Medulla oblongata (tissue), 1 donor: Measurements from ENCODE around the gene INTS1.
A peak's percentile ranks its signal among the peaks of the same experiment; 100 is the strongest.

Source experiments
- DNase-seq: peaks from one replicate; pipeline ENCODE4 v3.0.0-alpha.2; 2015; ENCODE audit errors: extremely low spot score

The INTS1 gene

DNA sequence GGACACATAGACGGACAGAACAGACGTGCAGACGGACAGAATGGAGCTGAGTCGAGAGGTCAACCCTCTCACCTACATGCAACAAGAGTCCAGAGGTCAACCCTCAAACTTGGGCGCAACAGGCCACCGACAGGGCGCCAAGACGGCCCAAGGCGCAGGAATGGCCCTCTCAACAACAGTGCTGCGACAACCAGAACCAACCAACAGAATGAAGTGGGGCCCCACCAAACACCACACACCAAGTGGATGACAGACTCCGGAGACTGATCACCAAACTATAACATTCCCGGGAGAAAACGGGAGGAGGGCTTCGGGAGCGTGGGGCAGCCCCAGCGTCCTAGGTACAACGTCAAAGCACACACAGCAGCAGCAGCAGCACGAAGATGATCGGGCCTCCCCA, 13.4 kb downstream of the INTS1 start:
- DNase-seq = no peak

DNA sequence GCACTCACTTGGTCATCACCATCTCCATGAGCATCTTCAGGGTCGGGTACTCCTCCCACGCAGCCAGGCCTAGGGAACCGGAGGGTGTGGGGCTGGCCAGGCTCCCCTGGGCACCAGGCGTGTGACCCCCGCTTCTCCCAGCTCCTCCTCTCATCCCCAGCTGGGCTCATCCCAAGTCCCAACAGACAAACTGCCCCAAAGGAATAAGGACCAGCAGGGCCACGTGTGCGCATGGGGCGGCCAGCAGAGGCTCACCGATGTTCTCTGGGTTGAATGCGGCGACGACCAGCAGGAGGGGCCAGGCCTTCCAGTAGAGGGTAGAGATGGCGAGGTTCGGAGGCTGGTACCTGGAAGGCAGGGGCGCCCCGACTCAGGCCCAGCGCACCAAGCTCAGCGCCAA, 14.9 kb downstream of the INTS1 start:
- DNase-seq = no peak

DNA sequence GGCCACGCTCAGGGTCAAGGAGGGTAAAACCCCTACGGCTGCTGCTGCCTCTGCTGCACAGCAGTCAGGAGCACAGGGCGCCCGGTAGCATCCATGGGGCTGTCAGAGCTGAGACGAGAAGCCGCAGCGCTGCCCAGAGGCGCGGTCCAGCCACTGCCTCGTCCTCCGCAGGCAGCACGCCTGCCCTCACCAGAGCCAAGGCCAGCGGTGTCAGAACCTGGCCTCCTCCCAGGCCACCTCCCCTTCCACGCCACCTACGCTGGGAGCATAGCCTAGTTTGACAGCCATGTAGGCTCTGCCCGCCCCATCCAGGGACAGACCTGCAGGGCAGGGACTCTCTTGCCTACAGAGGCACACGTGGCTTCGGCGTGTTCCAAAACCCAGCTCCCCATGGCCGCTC, 16.2 kb downstream of the INTS1 start:
- DNase-seq = no peak

DNA sequence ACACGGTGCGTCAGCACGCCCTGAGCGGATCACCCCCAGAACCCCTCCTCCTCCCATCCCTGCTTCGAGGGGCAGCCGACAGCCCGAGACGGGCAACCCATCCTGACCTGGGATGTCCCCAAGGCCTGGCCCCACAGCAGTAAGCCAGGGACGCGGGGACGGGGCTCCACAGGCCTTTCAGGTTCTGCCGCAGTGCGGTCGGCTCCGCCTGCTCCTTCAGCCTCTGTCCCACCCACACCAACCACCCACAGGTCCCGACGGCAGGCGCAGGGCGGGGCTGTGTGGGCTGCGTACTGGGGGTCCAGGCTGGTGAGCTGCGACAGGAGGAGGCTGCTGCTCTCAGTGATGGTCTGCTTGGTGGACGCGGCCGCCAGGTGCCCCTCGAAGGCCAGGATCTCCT, 16.7 kb downstream of the INTS1 start:
- DNase-seq = no peak

DNA sequence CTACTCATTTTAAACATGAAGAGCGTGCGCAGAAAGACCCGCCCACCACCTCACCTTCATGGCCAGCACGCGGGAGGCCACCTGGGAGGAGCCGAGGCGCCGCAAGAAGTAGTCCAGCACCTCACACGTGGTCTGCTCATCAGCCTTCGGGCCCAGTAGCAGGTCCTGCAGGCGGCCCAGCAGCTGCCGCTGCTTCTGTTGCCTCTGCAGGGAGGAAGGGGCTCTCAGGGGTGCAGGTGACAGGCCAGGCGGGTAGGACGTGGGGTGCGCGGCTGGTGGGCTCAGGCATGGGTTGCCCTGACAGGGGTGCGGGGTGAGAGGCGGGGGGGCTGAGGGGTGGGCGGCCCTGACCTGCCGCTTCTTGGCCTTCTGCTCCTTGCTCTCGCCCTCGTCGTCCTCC, 17.6 kb downstream of the INTS1 start:
- DNase-seq = no peak

DNA sequence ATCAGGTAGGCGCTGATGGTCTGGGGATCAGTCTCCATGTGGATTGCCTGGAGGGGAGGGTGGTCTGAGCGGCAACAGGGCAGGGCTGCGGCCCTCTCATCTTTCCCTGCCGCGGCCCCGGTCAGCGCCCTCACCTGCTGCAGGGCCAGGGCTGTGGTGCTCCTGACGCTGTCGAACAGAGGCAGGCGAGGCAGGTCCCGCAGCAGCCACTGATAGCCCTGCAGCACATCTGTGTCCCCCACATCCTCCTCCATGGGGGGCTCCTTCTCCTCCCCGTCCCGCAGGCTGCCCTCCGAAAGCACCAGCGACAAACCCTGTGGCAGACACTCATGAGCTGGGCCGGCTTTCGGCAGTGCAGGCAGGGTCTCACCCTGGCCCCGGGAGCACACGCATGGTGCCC, 19.0 kb downstream of the INTS1 start:
- no peak for DNase-seq

DNA sequence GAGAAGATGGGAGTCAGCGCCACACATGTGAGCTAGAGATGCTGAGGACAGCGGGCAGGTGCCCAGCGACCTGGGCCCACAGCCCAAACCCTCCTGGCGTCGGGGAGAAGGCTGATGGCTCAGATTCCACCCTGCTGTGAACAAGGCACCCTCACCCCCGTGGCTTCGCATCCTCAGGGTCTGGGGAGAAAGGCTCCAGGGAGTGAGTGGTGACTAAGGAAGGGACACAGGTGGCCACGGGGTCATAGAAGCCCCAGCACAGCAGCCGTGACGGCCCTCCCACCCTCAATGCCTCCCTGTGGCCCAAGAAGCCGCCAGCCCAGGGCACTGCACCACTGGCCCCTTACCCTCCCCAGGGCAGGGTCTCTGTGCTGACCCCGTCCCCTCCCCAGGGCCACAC, 19.6 kb downstream of the INTS1 start:
- DNase-seq = no peak

DNA sequence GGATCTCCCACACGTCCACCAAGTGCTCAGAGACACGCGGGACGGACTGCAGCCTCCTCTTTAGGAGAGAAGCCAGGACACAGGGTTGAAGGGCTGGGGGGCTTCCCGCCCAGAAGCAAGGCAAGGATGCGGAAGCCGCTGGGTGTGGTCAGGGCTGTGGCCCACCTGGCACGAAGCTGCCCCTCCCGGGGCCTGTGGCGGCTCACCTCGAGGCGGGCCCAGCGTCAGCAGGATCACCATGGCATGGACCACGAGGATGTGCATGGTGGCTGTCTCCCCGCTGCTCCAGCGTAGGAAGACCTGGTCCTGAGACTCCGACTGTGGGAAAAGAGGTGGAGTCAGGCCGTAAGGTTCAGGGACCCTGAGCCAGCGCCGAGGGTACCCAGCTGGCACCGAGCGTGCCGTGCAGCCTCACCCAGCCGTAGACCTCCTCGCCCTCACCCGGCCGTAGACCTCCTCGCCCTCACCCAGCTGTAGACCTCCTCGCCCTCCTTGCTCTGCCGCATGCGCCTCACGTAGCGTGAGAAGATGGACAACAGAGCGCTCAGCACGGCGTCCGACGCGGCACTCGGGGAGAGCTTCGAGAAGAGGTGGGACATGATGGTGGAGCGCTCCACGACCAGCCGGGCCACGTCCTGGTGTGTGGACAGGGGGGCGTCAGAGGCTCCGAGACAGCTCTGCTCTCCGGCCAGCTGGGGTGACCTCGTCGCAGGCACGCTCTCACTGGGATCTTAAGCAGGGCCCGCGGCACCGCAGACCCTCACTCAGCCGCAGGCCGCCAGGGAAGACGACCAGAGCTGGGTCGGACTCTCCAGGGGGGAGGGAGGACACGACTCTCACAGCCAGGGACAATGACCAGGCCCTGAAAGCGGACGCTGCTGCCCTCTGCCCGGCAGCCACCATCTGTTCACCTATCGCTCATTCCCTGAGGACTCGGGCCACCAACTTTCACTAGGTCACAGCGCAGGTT, 20.4 kb downstream of the INTS1 start:
- no peak for DNase-seq

DNA sequence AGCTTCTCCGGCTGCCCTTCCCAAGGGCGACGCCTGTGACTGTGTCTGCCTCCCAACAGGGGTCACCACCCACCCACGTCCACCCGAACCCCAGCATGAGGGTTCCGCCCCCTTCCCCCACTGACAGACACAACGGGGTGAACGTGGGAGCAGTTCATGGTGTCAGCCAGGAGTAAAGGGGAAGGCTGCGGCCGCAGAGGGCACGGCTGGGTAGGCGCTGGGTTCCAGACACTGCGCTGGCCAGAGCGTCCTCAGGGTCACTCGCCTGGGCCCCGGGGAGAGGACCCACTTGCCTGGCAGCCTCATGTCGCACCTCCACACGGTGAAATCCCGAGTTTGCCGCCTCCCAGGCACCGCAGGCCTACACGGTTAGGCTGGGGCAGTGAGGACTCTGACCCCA, 21.1 kb downstream of the INTS1 start:
- DNase-seq = no peak

DNA sequence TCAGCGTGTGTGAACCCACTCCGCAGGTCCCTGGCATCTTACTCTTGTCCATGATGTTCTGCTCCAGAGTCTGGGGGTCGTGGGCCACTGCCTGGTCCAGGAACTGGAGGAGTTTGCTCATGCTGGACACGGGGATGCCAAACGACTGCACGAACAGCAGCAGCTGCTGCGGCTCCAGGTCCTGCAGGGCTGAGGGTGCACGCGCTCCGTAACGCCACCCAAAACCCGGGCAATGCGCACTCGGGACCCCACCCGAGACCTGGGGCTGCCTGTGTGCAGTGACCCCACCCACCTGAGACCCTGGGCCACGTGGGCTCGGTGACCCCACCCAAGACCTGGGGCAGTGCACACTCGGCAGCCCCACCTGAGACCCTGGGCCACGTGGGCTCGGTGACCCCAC, 22.9 kb downstream of the INTS1 start:
- DNase-seq = no peak

DNA sequence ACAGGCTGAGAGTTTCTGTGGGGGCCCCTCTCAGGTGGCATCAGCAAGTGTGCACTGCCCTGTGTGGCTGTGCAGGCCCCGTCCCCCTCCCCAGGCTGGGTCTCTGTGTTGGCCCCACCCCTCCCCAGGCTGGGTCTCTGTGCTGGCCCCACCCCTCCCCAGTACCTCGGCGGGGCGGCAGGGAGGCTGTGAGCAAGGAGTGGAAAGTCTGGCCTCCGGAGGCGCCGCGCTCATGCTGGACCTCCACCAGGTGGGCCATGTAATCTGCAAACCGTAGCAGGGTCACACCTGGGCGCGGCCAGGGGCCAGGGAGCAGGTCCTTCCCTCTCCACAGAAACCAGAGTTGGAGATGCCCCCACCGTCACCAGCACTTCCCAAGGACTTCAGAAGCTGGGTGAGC, 23.5 kb downstream of the INTS1 start:
- DNase-seq = no peak

DNA sequence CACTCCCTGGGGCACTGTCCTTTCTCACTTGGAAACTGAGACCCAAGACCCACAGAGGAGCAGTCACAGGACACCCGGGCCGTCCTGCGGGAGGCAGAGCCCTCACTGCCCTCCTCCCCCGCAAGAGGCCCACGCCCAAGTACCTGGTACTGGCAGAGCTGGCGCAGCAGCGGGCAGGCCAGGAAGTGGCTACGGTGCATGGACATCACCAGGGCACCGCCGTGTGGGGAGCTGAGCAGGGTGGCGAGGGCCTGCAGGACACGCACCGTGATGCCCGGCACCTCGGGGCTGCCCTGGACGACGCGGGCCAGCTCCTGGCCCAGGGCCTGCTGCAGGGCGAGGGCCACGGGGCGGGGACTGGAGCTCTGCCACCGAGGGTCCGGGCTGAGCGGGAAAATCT, 24.9 kb downstream of the INTS1 start:
- DNase-seq = no peak

DNA sequence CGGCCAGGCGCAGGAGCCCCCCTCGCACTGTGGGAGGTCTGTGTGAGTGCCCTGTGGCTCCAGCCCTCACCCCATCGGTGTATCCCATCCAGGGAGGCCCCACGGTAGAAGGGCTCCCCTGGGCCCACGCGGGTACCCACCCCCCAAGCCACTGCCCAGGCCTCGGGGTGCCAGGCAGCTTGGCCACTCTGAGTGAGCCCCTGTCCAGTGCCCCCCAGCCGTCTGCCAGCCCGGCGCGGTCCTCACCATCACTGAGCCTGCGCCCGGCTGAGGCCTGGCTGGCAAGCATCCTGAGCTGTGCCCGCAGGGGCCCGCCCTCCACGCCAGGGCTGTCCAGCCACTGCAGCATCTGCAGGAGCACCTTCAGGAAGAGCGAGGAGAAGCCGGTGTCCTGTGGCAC, 25.7 kb downstream of the INTS1 start:
- DNase-seq = no peak

DNA sequence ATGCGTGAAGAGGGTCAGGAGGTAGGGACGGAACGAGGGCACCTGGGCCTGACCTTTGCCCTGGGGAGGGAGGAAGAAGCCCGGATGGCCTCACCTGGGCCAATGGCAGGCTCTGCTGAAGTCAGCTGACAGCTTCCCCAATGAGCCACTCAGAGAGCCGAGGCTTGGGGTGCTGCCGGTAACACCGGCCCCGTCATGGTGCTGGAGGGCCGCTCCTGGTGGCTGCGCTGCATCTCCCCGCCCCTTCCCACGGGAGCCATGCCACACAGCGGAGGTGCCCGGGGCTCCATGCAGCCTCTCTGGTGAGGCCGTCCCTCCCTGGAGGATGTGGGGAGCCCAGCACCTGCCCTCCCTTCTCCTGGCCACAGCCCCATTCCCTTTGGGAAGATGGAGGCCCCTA, 27.3 kb downstream of the INTS1 start:
- no peak for DNase-seq

DNA sequence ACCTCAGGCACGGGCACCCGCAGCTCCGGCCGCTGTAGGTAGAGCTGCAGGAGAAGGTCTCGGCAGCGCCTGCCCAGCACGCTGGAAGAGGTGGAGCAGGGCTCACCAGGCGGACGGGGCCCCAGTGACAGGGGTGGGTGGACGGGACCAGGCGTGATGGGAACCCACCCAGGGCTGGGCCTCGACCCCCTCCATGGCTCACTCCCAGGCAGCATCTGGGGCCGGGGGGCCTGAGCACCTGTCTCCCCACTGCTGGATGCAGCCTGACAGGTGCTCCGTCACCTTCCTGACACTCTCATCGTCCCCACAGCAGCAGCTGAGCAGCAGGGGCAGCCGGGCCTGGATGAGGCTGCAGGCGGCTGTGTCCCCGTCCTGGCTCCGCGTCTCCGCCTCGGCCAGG, 28.2 kb downstream of the INTS1 start:
- DNase-seq = no peak

DNA sequence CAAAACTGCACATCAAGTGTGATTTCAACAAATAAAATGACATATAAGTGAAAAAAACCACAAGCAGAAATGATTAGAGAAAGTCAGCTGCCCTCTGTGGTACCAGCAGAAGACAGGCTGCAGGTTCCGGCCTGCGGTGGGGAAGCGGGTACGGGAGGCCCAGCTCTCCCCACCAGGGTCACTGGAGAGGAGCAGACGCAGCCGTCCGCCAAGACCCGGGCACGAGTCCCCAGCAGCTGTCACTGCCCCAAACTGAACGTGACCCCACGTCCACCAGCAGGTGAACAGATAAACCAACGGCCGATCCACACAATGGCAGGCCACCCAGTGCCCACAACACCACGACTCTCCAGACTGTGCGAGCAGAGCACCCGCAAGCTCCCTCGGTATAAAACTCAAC, 28.8 kb downstream of the INTS1 start:
- DNase-seq = no peak

DNA sequence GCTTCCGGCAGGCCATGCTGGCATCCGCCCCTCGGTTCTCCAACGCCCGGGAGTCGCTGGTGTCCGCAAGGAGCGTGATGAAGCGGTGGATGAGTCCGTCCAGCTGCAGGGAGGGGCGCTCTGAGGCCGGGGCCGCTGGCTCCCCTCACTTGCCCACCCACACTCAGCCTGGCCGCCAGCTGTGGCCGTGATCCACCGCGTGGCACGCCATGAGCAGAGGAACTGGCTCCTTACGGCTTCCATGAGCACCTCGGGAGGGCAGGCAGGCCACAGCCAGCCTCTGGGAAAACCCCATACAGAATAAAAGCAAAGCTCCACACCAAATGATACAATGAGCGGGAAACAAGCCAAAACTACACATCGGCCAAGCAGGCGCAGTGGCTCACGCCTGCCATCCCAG, 29.5 kb downstream of the INTS1 start:
- DNase-seq = no peak

DNA sequence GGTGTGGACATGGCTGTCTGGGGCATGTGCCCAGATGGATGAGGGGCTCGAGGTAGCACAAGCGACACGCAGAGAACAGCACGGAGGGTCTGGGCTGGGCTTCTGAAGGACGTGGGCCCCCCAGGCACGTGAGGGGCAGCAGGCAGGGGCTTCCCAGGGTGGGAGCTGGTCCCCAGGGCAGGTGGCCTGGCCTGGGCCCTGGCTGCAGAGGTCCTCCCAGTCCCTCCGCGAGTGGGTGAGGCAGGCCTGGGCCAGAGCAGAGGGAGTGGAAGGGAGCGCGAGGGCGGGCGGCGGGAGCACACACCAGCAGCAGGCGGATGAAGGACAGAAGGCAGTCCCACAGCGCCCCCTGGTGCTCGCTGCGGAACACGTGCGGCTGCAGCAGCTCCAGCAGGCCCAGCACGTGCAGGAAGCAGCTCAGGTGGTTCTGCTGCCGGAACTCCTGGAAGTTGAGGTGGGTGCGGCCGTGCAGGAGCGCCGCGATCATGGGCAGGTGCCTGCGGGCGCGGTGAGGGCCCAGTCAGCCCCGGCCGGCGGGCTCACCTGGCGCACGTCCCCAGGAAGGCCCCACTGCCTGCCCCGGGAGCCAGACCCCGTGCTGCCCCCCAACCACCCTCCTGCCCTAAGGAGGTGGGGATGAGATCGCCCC, 30.2 kb downstream of the INTS1 start:
- DNase-seq = peak; percentile 75

DNA sequence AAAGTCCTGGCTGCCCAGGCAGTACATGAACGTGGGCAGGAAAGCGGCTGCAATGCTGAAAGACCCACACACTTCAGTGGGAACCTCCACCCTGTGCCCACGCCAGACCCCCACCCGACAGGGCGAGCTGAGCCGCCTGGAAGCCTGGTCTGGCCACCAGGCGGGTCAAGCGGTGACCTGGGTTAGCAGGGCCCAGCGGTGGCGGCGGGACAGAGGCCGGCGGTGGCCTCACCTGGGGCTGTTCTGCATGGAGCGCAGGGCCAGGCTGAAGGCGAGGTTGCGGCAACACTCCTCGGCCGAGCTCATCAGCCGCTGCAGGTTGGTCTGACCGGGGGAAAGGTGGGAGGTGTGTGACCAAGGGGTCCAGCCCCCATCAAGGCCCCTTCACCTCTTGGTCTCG, 33.3 kb downstream of the INTS1 start:
- no peak for DNase-seq

DNA sequence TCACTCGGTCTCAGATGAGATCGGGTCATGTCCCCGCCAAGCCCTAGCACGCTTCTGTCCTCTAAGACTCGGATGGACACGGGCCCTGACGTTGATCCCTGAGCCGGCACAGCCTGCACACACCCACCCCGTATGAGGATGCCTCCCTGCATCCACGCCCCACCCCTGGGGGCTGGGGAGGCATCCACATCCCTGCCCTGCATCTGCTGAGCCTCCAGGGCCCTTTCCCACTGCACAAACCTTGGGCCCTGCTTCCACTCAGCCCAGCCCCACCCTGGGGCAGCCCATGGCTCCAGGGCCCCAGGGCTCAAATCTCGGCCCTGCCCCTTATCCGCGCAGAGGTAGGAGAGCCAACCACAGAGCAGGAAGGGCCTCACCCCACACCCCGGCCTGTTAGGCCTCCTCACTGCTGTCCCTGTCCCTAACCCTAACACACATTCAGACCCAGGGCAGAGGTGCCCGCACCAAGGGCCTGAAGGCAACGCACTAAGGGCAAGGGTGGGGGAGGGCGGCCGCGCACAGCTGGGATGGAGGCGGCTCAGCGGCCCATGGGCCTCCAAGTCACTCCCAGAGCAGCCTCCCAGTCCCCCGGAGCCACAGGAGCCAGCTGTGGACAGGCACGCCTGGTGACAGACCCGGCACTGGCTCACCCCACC, 35.4 kb downstream of the INTS1 start:
- no peak for DNase-seq

DNA sequence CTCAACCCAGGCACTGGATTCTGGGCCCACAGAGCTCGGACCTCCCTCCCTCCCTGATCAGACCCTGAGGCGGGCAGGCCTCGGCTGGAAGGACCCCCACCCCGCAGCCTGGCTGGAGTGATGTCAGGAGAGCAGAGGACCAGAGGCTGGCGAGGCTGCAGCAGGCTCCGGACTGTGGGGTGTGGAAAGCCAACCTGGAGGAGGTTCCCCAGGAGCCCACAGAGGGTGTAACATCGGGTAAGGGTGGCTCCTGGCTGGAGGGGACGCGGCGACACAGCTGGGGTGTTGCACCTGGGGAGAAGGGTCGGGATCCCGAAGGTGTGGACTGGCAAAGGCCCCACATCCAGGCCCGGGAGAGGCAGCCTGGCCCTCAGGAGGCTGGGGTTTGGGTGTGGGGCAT, 36.0 kb downstream of the INTS1 start:
- DNase-seq = no peak

DNA sequence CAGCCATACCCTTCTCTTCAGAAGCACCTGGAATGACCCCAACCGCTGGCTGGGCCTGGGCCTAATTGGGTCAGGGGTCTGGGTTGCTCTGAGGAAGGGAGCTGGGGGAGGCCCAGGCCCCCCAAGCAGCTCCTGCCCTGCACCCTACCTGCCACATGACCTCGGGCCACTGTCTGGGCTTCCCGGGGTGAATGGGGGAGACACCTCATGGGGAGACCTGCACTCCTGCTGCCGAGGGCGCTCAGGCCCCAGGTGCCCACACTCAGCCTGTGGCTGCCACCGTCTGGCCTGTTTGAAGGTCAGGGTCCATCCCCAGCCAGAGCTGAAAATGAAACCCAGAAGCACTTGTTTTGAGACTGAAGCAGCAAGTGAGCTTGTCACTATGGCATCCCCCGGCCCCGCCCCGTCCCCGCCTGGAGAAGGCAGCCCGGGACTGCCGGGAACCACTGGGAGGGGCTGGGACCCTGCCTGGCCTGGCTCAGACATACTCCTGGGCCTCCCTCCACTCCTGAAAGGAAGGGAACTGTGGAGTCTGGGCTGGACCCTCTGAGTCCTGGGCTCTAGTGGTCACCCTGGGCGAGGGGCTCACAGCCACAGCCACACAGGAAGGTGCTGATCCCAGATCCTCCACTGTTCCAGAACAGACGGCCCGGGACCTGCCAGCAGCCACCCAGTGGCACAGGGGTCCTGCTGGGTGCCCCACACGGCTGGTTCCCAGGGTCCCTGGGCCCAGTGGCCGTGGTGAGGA, 37.5 kb downstream of the INTS1 start:
- DNase-seq = peak; percentile 62
